Pancreas (tissue), 10 donors: ENCODE measurements around the gene ACAT2. TPM values are rescaled to one million over a fixed set of nuclear protein-coding genes. Genes with fewer than 3 reads are reported as not detected.
A peak's percentile ranks its signal among the peaks of the same experiment; 100 is the strongest.

ENCODE experiments used
- ATAC-seq, 4 donors: fragments of 200-7000 bp; cut with Tn5 transposase; one replicate each; pipeline versions ENCODE4 v1.8.0 to v1.9.1; 2020; ENCODE audit warnings: mild to moderate bottlenecking in 4 of 4, moderate library complexity in 4 of 4
- DNase-seq, 6 donors: peaks; one replicate each; pipeline ENCODE4 v3.0.0-alpha.2; 2020
- FAIRE-seq: peaks from 2 replicates; lab custom pipeline; 2012; peaks lifted over from hg19 to GRCh38; lab: Jason Lieb, UNC
- H3K27ac ChIP-seq, 4 donors: fragments of 200-600 bp; sonication (generic); 1 replicate in 3 of 4; 2 replicates in 1 of 4; pipeline versions ENCODE4 v1.5.0 to v1.8.0; 2020
- H3K27me3 ChIP-seq, 4 donors: fragments of 200-600 bp; one replicate each; pipeline ENCODE4 v1.8.0; 2021
- H3K36me3 ChIP-seq, 3 donors: fragments of 200-600 bp; sonication (generic) in 1 of 3; one replicate each; pipeline versions ENCODE4 v1.5.0 to v1.8.0; 2020 to 2021
- H3K4me1 ChIP-seq, 3 donors: fragments of 200-600 bp; one replicate each; pipeline ENCODE4 v1.8.0; 2021
- H3K4me3 ChIP-seq, 4 donors: fragments of 200-600 bp; sonication (generic) in 2 of 4; one replicate each; pipeline versions ENCODE4 v1.5.0 to v1.8.0; 2020 to 2021
- H3K9me3 ChIP-seq, 4 donors: fragments of 200-600 bp; one replicate each; pipeline ENCODE4 v1.8.0; 2021
- WGBS, 2 donors: extraction: QIAGEN DNeasy Blood & Tissue Kit; methylation state at CpG; one replicate each; pipeline ENCODE4 v1.1.7; 2013; 5-methylcytosine and 5-hydroxymethylcytosine counted together
- intact Hi-C, 3 donors: fragments of 100-400 bp; cut with DNase I; formaldehyde crosslinking; loops; one replicate each; pipeline versions ENCODE4 v1.11.1 to v1.14.2; 2022
- polyA plus RNA-seq, 2 donors: library from polyadenylated mRNA; stranded (reverse); fragments of 200-250 nt; gene quantifications; one replicate each; pipeline ENCODE4 v1.2.3, GENCODE V29; 2013
- total RNA-seq, 6 donors: library from RNA; stranded (reverse); fragmentation: NEBNext Ultra II Directional in 4 of 6; extraction: Animal tissue kit (Norgen Biotek cat#: 25700) in 4 of 6; gene quantifications; one replicate each; pipeline versions ENCODE4 v1.2.1 to v1.2.4, GENCODE V29; 2021 to 2023
- TF ChIP-seq, protein P1 (sequence below), 4 donors: fragments of 200-600 bp; sonication (generic) in 3 of 4; IDR thresholded peaks; one replicate each; pipeline versions ENCODE4 v1.5.0 to v1.8.0; 2021; ENCODE audit warnings: antibody characterized with exemption in 4 of 4
- donor health status: healthy with polysubstance abuse.
- donor health status: DM: no; HTN: no; CAD: no; lungs with moderate emphysema.
- donor health status: DM: no; HTN: no; CAD: no.
- donor health status: control.
- donor health status: control.
- donor health status: Bipolar disorder and iron deficiency.
- donor health status: DM: yes; HTN: yes; CAD: no.
- donor health status: DM: no; HTN: no; CAD: no.
- donor health status: DM: no; HTN: no; CAD: no.
- donor health status: DM: yes; HTN: yes; CAD: no.

Gene ACAT2
- total and polyA plus RNA-seq, 8 donors = 3.3 to 10.1 (median 7.4) TPM

DNA sequence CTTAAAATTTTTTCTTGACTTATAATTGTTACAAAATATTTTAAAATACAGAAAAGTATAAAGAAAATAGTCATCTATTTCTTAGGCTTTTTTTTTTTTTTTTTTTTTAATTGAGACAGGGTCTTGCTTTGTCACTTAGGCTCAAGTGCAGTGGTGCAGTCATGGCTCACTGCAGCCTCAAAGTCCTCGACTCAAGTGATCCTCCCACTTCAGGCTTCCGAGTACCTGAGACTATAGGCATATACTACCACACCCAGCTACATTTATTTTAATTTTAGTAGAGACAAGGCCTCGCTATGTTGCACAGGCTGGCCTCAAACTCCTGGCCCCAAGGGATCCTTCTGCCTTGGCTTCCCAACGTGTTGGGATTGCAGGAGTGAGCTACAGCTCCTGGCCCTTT lies 5.3 kb upstream of the ACAT2 start:
- Histone ChIP-seq H3K9me3 (no peaks in the 10 kb centered on the region), H3K4me1 (no peaks in the 10 kb centered on the region), H3K4me3 (no peak overlapping the region), H3K27me3 (no peaks in the 10 kb centered on the region), H3K27ac (no peak overlapping the region), H3K36me3 (peaks cover 0 to 29% (median 16%) of the 10 kb centered on the region in 3 donors)
- intact Hi-C loops = no loop called here
- TF ChIP-seq, protein P1, sequence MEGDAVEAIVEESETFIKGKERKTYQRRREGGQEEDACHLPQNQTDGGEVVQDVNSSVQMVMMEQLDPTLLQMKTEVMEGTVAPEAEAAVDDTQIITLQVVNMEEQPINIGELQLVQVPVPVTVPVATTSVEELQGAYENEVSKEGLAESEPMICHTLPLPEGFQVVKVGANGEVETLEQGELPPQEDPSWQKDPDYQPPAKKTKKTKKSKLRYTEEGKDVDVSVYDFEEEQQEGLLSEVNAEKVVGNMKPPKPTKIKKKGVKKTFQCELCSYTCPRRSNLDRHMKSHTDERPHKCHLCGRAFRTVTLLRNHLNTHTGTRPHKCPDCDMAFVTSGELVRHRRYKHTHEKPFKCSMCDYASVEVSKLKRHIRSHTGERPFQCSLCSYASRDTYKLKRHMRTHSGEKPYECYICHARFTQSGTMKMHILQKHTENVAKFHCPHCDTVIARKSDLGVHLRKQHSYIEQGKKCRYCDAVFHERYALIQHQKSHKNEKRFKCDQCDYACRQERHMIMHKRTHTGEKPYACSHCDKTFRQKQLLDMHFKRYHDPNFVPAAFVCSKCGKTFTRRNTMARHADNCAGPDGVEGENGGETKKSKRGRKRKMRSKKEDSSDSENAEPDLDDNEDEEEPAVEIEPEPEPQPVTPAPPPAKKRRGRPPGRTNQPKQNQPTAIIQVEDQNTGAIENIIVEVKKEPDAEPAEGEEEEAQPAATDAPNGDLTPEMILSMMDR (IDR thresholded peaks at IDR 0.05) = no peak
- no peak for ATAC-seq
- FAIRE-seq = no peak
- 91 to 95% methylated on average over 4 of the region's 4 CpGs for WGBS, 2 donors
- no peak for DNase-seq

DNA sequence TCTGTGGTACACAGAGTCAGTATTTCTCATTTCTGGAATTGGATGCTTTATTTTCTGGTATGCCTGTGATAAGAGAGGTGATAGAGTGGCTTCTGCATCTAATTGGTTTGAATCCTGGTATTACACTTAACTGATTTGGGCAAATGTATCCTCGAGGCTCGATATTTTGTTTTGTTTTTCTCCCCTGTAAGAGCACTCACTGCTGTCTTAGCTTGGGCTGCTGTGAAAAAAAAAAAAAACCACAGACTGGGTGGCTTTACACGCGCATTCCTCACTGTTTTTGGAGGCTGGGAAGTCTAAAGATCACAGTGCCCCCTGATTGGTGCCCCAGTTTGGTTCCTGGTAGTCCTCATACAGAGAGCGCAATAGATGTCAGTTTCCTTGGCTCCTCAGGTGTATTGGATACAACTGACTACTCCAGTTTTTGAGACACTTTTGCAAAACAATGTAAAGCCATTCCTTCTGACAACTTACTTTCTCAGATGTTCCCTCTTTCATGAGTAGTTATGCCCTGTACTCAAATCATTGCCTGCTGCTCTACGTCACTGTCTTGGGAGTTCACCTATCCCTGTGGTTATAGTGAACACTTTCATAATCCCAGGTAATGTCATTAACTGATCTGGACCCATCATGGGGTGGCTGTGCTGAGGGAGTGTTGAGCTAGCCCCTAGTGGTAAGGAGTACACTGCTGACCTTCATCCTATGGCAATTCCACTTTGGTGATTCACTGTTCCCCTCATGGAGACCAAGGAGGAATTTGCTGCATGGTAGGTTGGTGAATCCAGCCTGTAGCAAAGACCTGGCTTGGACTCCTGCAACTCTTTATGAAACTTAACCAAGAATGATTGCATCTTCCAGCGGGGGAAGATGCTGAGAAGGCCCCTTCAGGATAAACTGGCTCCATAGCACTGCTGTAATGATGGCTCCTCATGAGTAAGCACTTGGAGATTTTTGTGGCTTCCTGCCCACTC lies 3.5 kb upstream of the ACAT2 start:
- Histone ChIP-seq H3K4me1 (no peaks in the 10 kb centered on the region), H3K4me3 (no peak overlapping the region), H3K27me3 (no peaks in the 10 kb centered on the region), H3K36me3 (peaks cover 0 to 24% (median 12%) of the 10 kb centered on the region in 3 donors), H3K9me3 (no peaks in the 10 kb centered on the region), H3K27ac (no peak overlapping the region)
- intact Hi-C loops = no loop called here
- TF ChIP-seq, protein P1 (IDR thresholded peaks at IDR 0.05) = no peak
- DNase-seq (no peak), FAIRE-seq (no peak), ATAC-seq (no peak)
- WGBS, 2 donors = 89 to 93% methylated on average over 7 of the region's 7 CpGs

DNA sequence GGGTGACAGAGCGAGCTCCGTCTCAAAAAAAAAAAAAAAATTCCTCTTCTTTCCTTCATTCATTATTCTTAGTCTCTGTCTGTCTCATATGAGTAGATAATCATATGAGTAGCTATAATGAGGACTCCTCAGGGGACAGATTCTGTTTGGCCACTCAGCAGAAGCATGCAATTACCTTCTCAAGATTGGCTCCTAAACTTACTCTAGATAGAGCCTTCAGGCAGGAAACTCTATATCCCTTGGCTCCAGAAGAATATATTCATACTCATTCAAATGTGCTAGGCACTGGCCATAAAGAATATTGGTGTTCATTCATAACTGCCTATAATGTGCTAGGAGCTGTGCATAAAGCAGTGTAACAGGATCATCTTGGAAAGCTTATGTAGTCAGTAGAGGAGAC lies 2.2 kb upstream of the ACAT2 start:
- FAIRE-seq = no peak
- peaks cover 0 to 14% (median 5%) of the 10 kb centered on the region in 3 donors for H3K36me3 ChIP-seq
- ATAC-seq = no peak
- no peak overlapping the region for H3K27ac ChIP-seq
- no peak for DNase-seq
- TF ChIP-seq, protein P1 (IDR thresholded peaks at IDR 0.05) = no peak
- H3K27me3 ChIP-seq = no peaks in the 10 kb centered on the region
- no peaks in the 10 kb centered on the region for H3K4me1 ChIP-seq
- intact Hi-C loops = no loop called here
- H3K9me3 ChIP-seq = no peaks in the 10 kb centered on the region
- no peak overlapping the region for H3K4me3 ChIP-seq
- 57% methylated on average over 1 of the region's 2 CpGs; no CpG with 5 or more reads in 1 of the 2 donors for WGBS, 2 donors

DNA sequence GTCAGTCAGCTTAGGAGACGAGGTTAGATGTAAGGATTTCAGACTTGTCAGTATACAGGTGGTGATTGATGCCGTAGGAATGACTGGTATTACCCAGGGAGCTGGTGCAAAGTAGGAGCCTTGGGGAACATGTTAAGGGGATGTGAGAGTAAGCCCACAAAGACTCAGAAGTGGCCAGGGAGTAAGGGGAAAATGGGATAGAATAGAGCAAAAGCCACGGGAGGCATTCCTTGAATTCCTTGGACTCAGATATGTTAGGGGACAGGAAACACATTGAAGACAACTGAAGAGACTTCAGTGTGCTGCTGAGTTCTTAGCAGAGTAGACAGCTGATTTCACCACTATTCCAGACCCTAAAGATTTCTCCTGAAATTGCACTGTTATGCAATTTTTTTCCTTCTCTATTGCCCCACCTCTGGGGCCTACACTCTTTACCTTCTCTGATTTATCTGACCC lies 1.2 kb upstream of the ACAT2 start:
- no peaks in the 10 kb centered on the region for H3K4me1 ChIP-seq
- no peaks in the 10 kb centered on the region for H3K27me3 ChIP-seq
- FAIRE-seq (no peak), DNase-seq (no peak), ATAC-seq (no peak)
- TF ChIP-seq, protein P1 (IDR thresholded peaks at IDR 0.05) = no peak
- WGBS, 2 donors = 43 to 60% methylated on average over 3 of the region's 3 CpGs
- intact Hi-C loops = no loop called here
- H3K36me3 ChIP-seq = peaks cover 0 to 4% (median 3%) of the 10 kb centered on the region in 3 donors
- H3K4me3 ChIP-seq = peak overlapping the region in 2 of 4 donors; percentile 71 to 94
- H3K9me3 ChIP-seq = no peaks in the 10 kb centered on the region
- H3K27ac ChIP-seq = peak overlapping the region; percentile 89 to 95 (median 91)
